ENCODE data around the gene DZIP1L. TPM values are rescaled to one million over a fixed set of nuclear protein-coding genes. Genes with fewer than 3 reads are reported as not detected.
"Not testable (repeated sequence)": the region's sequence is repeated elsewhere in the genome, so short reads cannot be mapped to it uniquely, and the experiment has no call there.

Gene DZIP1L
- total RNA-seq: not detected

- Mint-ChIP-seq H3K36me3 (ENCODE audit: low read depth) (no peaks in the 10 kb centered on the region), H3K27me3 (ENCODE audit: low read depth) (peaks cover 46% of the 10 kb centered on the region), H3K4me1 (ENCODE audit: low read depth) (peaks cover 5% of the 10 kb centered on the region), H3K27ac (no peak within 1 kb of the TSS), H3K4me3 (peak within 1 kb of the TSS; percentile 75), H3K9me3 (no peaks in the 10 kb centered on the region)
- CTCF ChIA-PET: interaction anchor here (0.5 to 6.2 kb wide), 6 partner anchors 13 to 227 kb away, joined by 3 to 153 read pairs (median 4); no protein-coding TSS in a partner anchor
- intact Hi-C loops (cut with micrococcal nuclease): loop anchor here (5.0 kb wide), 2 partner anchors 317 to 1008 kb away; partner anchors contain the start of gene ESYT3
- peak; percentile 39 for DNase-seq
These were observed at the start of gene DZIP1L for GRCh38 chr3:138114988-138115971. DZIP1L (minus strand) TSS chr3:138115608; CDS start chr3:138103971, 11,637 bp downstream.

GRCh38 chr3:138165061-138165460 lies 49.7 kb upstream of the DZIP1L start:
- DNase-seq: no peak
- intact Hi-C loops (cut with micrococcal nuclease): no loop called here
- H3K4me1 Mint-ChIP-seq (ENCODE audit: low read depth): peaks cover 11% of the 10 kb centered on the region
- H3K27ac Mint-ChIP-seq: peak overlapping the region; percentile 11
- H3K4me3 Mint-ChIP-seq: no peak overlapping the region
- H3K27me3 Mint-ChIP-seq (ENCODE audit: low read depth): no peaks in the 10 kb centered on the region
- no peaks in the 10 kb centered on the region for H3K9me3 Mint-ChIP-seq
- peaks cover 54% of the 10 kb centered on the region for H3K36me3 Mint-ChIP-seq (ENCODE audit: low read depth)
- CTCF ChIA-PET: no interaction called here

- intact Hi-C loops (cut with micrococcal nuclease): no loop called here
- Mint-ChIP-seq H3K4me3 (no peak overlapping the region), H3K36me3 (ENCODE audit: low read depth) (peaks cover 23% of the 10 kb centered on the region), H3K27me3 (ENCODE audit: low read depth) (no peaks in the 10 kb centered on the region), H3K9me3 (peaks cover 11% of the 10 kb centered on the region), H3K27ac (no peak overlapping the region), H3K4me1 (ENCODE audit: low read depth) (peaks cover 3% of the 10 kb centered on the region)
- CTCF ChIA-PET: interaction anchor here (0.7 kb wide), 1 partner anchor 16 kb away, joined by 4 read pairs; no protein-coding TSS in a partner anchor
- no peak for DNase-seq
These were observed 42.3 kb upstream of the DZIP1L start for GRCh38 chr3:138157743-138158142.

- CTCF ChIA-PET: no interaction called here
- no peak overlapping the region for H3K4me3 Mint-ChIP-seq
- H3K27ac Mint-ChIP-seq: no peak overlapping the region
- intact Hi-C loops (cut with micrococcal nuclease): no loop called here
- no peak for DNase-seq
- peaks cover 4% of the 10 kb centered on the region for H3K36me3 Mint-ChIP-seq (ENCODE audit: low read depth)
- H3K9me3 Mint-ChIP-seq: peaks cover 11% of the 10 kb centered on the region
- no peaks in the 10 kb centered on the region for H3K4me1 Mint-ChIP-seq (ENCODE audit: low read depth)
- H3K27me3 Mint-ChIP-seq (ENCODE audit: low read depth): no peaks in the 10 kb centered on the region
These were observed 39.1 kb upstream of the DZIP1L start for GRCh38 chr3:138154534-138154933.

GRCh38 chr3:138148503-138148902 lies 33.1 kb upstream of the DZIP1L start:
- H3K4me1 Mint-ChIP-seq (ENCODE audit: low read depth): no peaks in the 10 kb centered on the region
- peaks cover 5% of the 10 kb centered on the region for H3K9me3 Mint-ChIP-seq
- CTCF ChIA-PET: interaction anchor here (0.6 kb wide), 1 partner anchor 88 kb away, joined by 3 read pairs; no protein-coding TSS in a partner anchor
- intact Hi-C loops (cut with micrococcal nuclease): no loop called here
- H3K27me3 Mint-ChIP-seq (ENCODE audit: low read depth): no peaks in the 10 kb centered on the region
- H3K4me3 Mint-ChIP-seq: no peak overlapping the region
- H3K36me3 Mint-ChIP-seq (ENCODE audit: low read depth): peaks cover under 1% of the 10 kb centered on the region
- H3K27ac Mint-ChIP-seq: no peak overlapping the region
- no peak for DNase-seq

- H3K27me3 Mint-ChIP-seq (ENCODE audit: low read depth); DNase-seq; H3K27ac Mint-ChIP-seq; intact Hi-C loops (cut with micrococcal nuclease); H3K4me1 Mint-ChIP-seq (ENCODE audit: low read depth); H3K4me3 Mint-ChIP-seq; H3K36me3 Mint-ChIP-seq (ENCODE audit: low read depth); H3K9me3 Mint-ChIP-seq: not testable (repeated sequence)
- CTCF ChIA-PET: interaction anchor here (0.6 kb wide), 1 partner anchor 15 kb away, joined by 4 read pairs; no protein-coding TSS in a partner anchor
These were observed 26.8 kb upstream of the DZIP1L start for GRCh38 chr3:138142181-138142580.

GRCh38 chr3:138140940-138141339 lies 25.5 kb upstream of the DZIP1L start:
- Mint-ChIP-seq H3K27me3 (ENCODE audit: low read depth) (peaks cover 10% of the 10 kb centered on the region), H3K4me3 (no peak overlapping the region), H3K4me1 (ENCODE audit: low read depth) (no peaks in the 10 kb centered on the region), H3K36me3 (ENCODE audit: low read depth) (no peaks in the 10 kb centered on the region), H3K27ac (no peak overlapping the region), H3K9me3 (no peaks in the 10 kb centered on the region)
- intact Hi-C loops (cut with micrococcal nuclease): no loop called here
- no peak for DNase-seq
- CTCF ChIA-PET: no interaction called here

- no peaks in the 10 kb centered on the region for H3K4me1 Mint-ChIP-seq (ENCODE audit: low read depth)
- no peak for DNase-seq
These were observed 24.3 kb upstream of the DZIP1L start for GRCh38 chr3:138139691-138140090.

GRCh38 chr3:138137861-138138260 lies 22.5 kb upstream of the DZIP1L start:
- no peaks in the 10 kb centered on the region for H3K36me3 Mint-ChIP-seq (ENCODE audit: low read depth)
- intact Hi-C loops (cut with micrococcal nuclease): no loop called here
- no peak overlapping the region for H3K27ac Mint-ChIP-seq
- no peak overlapping the region for H3K4me3 Mint-ChIP-seq
- CTCF ChIA-PET: interaction anchor here (2.0 kb wide), 1 partner anchor 18 kb away, joined by 5 read pairs; no protein-coding TSS in a partner anchor
- peaks cover 10% of the 10 kb centered on the region for H3K27me3 Mint-ChIP-seq (ENCODE audit: low read depth)
- H3K4me1 Mint-ChIP-seq (ENCODE audit: low read depth): no peaks in the 10 kb centered on the region
- DNase-seq: no peak
- H3K9me3 Mint-ChIP-seq: no peaks in the 10 kb centered on the region

More at GRCh38 chr3:138139691-138140090, 24.3 kb upstream of the DZIP1L start:
- Mint-ChIP-seq H3K27me3 (ENCODE audit: low read depth) (peaks cover 10% of the 10 kb centered on the region), H3K27ac (no peak overlapping the region), H3K9me3 (no peaks in the 10 kb centered on the region), H3K36me3 (ENCODE audit: low read depth) (no peaks in the 10 kb centered on the region), H3K4me3 (no peak overlapping the region)
- intact Hi-C loops (cut with micrococcal nuclease): no loop called here
- CTCF ChIA-PET: no interaction called here

- CTCF ChIA-PET: no interaction called here
- intact Hi-C loops (cut with micrococcal nuclease): no loop called here
- no peaks in the 10 kb centered on the region for H3K4me1 Mint-ChIP-seq (ENCODE audit: low read depth)
- no peak overlapping the region for H3K27ac Mint-ChIP-seq
- no peak for DNase-seq
- no peaks in the 10 kb centered on the region for H3K9me3 Mint-ChIP-seq
- H3K27me3 Mint-ChIP-seq (ENCODE audit: low read depth): peaks cover 10% of the 10 kb centered on the region
- H3K36me3 Mint-ChIP-seq (ENCODE audit: low read depth): no peaks in the 10 kb centered on the region
- H3K4me3 Mint-ChIP-seq: no peak overlapping the region
These were observed 20.8 kb upstream of the DZIP1L start for GRCh38 chr3:138136201-138136600.

GRCh38 chr3:138135833-138136194 lies 20.4 kb upstream of the DZIP1L start:
- H3K27ac Mint-ChIP-seq: no peak overlapping the region
- H3K36me3 Mint-ChIP-seq (ENCODE audit: low read depth): no peaks in the 10 kb centered on the region
- intact Hi-C loops (cut with micrococcal nuclease): no loop called here
- H3K4me3 Mint-ChIP-seq: no peak overlapping the region
- H3K4me1 Mint-ChIP-seq (ENCODE audit: low read depth): no peaks in the 10 kb centered on the region
- H3K27me3 Mint-ChIP-seq (ENCODE audit: low read depth): peaks cover 10% of the 10 kb centered on the region
- CTCF ChIA-PET: no interaction called here
- no peak for DNase-seq
- no peaks in the 10 kb centered on the region for H3K9me3 Mint-ChIP-seq

- Mint-ChIP-seq H3K27me3 (ENCODE audit: low read depth) (peaks cover 8% of the 10 kb centered on the region), H3K9me3 (no peaks in the 10 kb centered on the region), H3K27ac (no peak overlapping the region), H3K36me3 (ENCODE audit: low read depth) (no peaks in the 10 kb centered on the region), H3K4me3 (no peak overlapping the region), H3K4me1 (ENCODE audit: low read depth) (no peaks in the 10 kb centered on the region)
- CTCF ChIA-PET: no interaction called here
- intact Hi-C loops (cut with micrococcal nuclease): no loop called here
- DNase-seq: no peak
These were observed 19.9 kb upstream of the DZIP1L start for GRCh38 chr3:138135146-138135832.

Measured in activated naive CD4-positive, alpha-beta T cell treated with anti-CD3 and anti-CD28 coated beads for 36 hours (primary cell).